ENCODE measurements around the gene IDH3A. TPM values are rescaled to one million over a fixed set of nuclear protein-coding genes. Genes with fewer than 3 reads are reported as not detected.

IDH3A gene
- total RNA-seq, 1 experiment from 2014 or later = 116 TPM

DNA sequence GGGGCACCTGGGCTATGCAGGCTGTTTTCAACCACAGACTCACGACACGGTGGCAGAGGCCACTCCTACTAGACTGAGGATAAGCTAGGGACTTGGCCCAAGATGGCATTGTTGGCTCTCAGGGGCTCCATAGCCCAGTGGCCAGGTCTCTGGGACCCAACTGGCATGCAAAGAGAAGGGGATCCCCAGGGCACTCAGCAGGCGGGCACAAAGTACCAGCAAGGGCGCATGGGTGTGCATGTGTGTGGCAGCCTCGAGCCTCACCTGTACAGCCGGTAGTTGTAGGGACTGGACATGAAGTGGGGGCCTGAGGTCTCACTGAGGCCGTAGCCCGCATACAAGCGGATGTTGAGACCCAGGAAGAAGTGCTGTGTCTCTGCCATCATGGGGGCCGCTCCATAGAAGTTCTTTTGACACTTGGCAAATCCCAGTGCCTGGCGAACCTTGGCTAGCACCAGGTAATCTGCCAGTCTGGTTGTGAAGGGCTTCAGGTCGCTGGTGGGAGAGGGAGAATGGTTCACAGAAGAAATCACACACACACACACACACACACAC, 30.2 kb downstream of the IDH3A start:
- intact Hi-C loops (cut with micrococcal nuclease; ENCODE audit: unreplicated experiment) = no loop called here
- no peak overlapping the region for H3K27ac ChIP-seq (ENCODE audit: low read length)
- H3K4me3 ChIP-seq (ENCODE audit: low read depth in 2 of 2, low read length in 2 of 2) = no peak overlapping the region
- TF ChIP-seq, protein P1, sequence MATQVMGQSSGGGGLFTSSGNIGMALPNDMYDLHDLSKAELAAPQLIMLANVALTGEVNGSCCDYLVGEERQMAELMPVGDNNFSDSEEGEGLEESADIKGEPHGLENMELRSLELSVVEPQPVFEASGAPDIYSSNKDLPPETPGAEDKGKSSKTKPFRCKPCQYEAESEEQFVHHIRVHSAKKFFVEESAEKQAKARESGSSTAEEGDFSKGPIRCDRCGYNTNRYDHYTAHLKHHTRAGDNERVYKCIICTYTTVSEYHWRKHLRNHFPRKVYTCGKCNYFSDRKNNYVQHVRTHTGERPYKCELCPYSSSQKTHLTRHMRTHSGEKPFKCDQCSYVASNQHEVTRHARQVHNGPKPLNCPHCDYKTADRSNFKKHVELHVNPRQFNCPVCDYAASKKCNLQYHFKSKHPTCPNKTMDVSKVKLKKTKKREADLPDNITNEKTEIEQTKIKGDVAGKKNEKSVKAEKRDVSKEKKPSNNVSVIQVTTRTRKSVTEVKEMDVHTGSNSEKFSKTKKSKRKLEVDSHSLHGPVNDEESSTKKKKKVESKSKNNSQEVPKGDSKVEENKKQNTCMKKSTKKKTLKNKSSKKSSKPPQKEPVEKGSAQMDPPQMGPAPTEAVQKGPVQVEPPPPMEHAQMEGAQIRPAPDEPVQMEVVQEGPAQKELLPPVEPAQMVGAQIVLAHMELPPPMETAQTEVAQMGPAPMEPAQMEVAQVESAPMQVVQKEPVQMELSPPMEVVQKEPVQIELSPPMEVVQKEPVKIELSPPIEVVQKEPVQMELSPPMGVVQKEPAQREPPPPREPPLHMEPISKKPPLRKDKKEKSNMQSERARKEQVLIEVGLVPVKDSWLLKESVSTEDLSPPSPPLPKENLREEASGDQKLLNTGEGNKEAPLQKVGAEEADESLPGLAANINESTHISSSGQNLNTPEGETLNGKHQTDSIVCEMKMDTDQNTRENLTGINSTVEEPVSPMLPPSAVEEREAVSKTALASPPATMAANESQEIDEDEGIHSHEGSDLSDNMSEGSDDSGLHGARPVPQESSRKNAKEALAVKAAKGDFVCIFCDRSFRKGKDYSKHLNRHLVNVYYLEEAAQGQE (IDR thresholded peaks at IDR 0.05; ENCODE audit: insufficient read depth in 1 of 2, low read depth in 2 of 2, low read length in 1 of 2) = no peak
- no peak for TF ChIP-seq TCF7L2 (IDR thresholded peaks at IDR 0.05; ENCODE audit: low read depth, low read length)
- in situ Hi-C loops (cut with HindIII; ENCODE audit: low pct_unique_long_range_greater_than_20kb, low sequenced_read_pairs) = no loop called here
- no peak for ATAC-seq
- H3K27me3 ChIP-seq (ENCODE audit: control insufficient read depth, insufficient read depth, low read length) = no peaks in the 10 kb centered on the region
- no peaks in the 10 kb centered on the region for H3K36me3 ChIP-seq (ENCODE audit: control insufficient read depth, insufficient read depth, low read length)
- no peaks in the 10 kb centered on the region for H3K9me3 ChIP-seq (ENCODE audit: control insufficient read depth, insufficient read depth, low read depth, low read length)
- ChIA-PET POLR2A (no interaction called here), CTCF (interaction anchor here (1.1 kb wide), 1 partner anchor 16 kb away, joined by 4 read pairs; no protein-coding TSS in a partner anchor)
- no peaks in the 10 kb centered on the region for H3K4me1 ChIP-seq (ENCODE audit: control insufficient read depth, insufficient read depth, low read length)
- BruUV-seq (replicated peaks) = no TSS peak
- no peak for DNase-seq (ENCODE audit: low read depth, low spot score)

GRCh38 chr15:78179906-78180305, 30.7 kb downstream of the IDH3A start:
- Histone ChIP-seq H3K36me3 (ENCODE audit: control insufficient read depth, insufficient read depth, low read length) (no peaks in the 10 kb centered on the region), H3K9me3 (ENCODE audit: control insufficient read depth, insufficient read depth, low read depth, low read length) (no peaks in the 10 kb centered on the region), H3K4me1 (ENCODE audit: control insufficient read depth, insufficient read depth, low read length) (no peaks in the 10 kb centered on the region), H3K4me3 (ENCODE audit: low read depth in 2 of 2, low read length in 2 of 2) (no peak overlapping the region), H3K27ac (ENCODE audit: low read length) (no peak overlapping the region), H3K27me3 (ENCODE audit: control insufficient read depth, insufficient read depth, low read length) (no peaks in the 10 kb centered on the region)
- ChIA-PET CTCF (interaction anchor here (1.1 kb wide), 1 partner anchor 16 kb away, joined by 4 read pairs; no protein-coding TSS in a partner anchor), POLR2A (no interaction called here)
- intact Hi-C loops (cut with micrococcal nuclease; ENCODE audit: unreplicated experiment) = no loop called here
- DNase-seq (ENCODE audit: low read depth, low spot score) = no peak
- ATAC-seq = no peak
- in situ Hi-C loops (cut with HindIII; ENCODE audit: low pct_unique_long_range_greater_than_20kb, low sequenced_read_pairs) = no loop called here
- no TSS peak for BruUV-seq (replicated peaks)
- TF ChIP-seq CTCF (IDR thresholded peaks at IDR 0.05) = no peak
- TF ChIP-seq, protein P1 (IDR thresholded peaks at IDR 0.05; ENCODE audit: insufficient read depth in 1 of 2, low read depth in 2 of 2, low read length in 1 of 2) = no peak
- no peak for TF ChIP-seq TCF7L2 (IDR thresholded peaks at IDR 0.05; ENCODE audit: low read depth, low read length)
- no peak for TF ChIP-seq SIN3A (IDR thresholded peaks at IDR 0.05; ENCODE audit: borderline replicate concordance, insufficient read depth, low read depth, low read length)
- no peak for TF ChIP-seq POLR2AphosphoS5 (IDR thresholded peaks at IDR 0.05; ENCODE audit: low read depth, low read length)
